Measurements from ENCODE around the gene CAPN13. TPM values are rescaled to one million over a fixed set of nuclear protein-coding genes. Genes with fewer than 3 reads are reported as not detected.

The CAPN13 gene
- polyA plus RNA-seq, 1 donor (not counting 4 experiments of a cell fraction or from before 2014, with no cell fraction given): not detected

GRCh38 chr2:30777661-30778505 lies 29.4 kb downstream of the CAPN13 start:
- Histone ChIP-seq H3K36me3 (ENCODE audit: control insufficient read depth in 2 of 2, extremely low read depth in 1 of 2, insufficient read depth in 2 of 2, low read length in 2 of 2) (no peaks in the 10 kb centered on the region), H3K27ac (ENCODE audit: control insufficient read depth, insufficient read depth, low read length) (no peak overlapping the region), H3K4me1 (ENCODE audit: control insufficient read depth, extremely low read depth, insufficient read depth, low read length) (no peaks in the 10 kb centered on the region), H4K20me1 (ENCODE audit: control insufficient read depth, extremely low read depth, insufficient read depth, low read length) (no peaks in the 10 kb centered on the region), H3K27me3 (ENCODE audit: control insufficient read depth, extremely low read depth, insufficient read depth, low read length) (peaks cover 12% of the 10 kb centered on the region), H3K4me3 (ENCODE audit: control insufficient read depth in 2 of 3, extremely low read depth in 1 of 3, insufficient read depth in 2 of 3, low read depth in 1 of 3, low read length in 3 of 3) (no peak overlapping the region), H3K9ac (ENCODE audit: control insufficient read depth, extremely low read depth, insufficient read depth, low read length) (no peak overlapping the region), H3K4me2 (ENCODE audit: control insufficient read depth, extremely low read depth, insufficient read depth, low read depth, low read length) (no peak overlapping the region), H2AFZ (ENCODE audit: control insufficient read depth, low read length) (no peak overlapping the region), H3K79me2 (ENCODE audit: control insufficient read depth, insufficient read depth, low read length) (no peaks in the 10 kb centered on the region), H3K9me3 (ENCODE audit: control insufficient read depth, low read depth, low read length) (no peaks in the 10 kb centered on the region), H3K9me1 (ENCODE audit: control insufficient read depth, extremely low read depth, insufficient read depth, low read length) (no peaks in the 10 kb centered on the region)
- dilution Hi-C loops (cut with MboI; ENCODE audit: extremely low pct_ligation_motif_present, low sequenced_read_pairs): no loop called here
- TF ChIP-seq CTCF (optimal IDR thresholded peaks at IDR 0.05 in 1 of 3, IDR thresholded peaks at IDR 0.05 in 1 of 3, conservative IDR thresholded peaks at IDR 0.05 in 1 of 3; ENCODE audit: extremely low read depth in 1 of 3, insufficient read depth in 2 of 3, low read length in 3 of 3): no peak
- no peak for TF ChIP-seq EZH2 (IDR thresholded peaks at IDR 0.05; ENCODE audit: low read length)
- DNase-seq (ENCODE audit: low read depth, low spot score): no peak
- FAIRE-seq: no peak

DNA sequence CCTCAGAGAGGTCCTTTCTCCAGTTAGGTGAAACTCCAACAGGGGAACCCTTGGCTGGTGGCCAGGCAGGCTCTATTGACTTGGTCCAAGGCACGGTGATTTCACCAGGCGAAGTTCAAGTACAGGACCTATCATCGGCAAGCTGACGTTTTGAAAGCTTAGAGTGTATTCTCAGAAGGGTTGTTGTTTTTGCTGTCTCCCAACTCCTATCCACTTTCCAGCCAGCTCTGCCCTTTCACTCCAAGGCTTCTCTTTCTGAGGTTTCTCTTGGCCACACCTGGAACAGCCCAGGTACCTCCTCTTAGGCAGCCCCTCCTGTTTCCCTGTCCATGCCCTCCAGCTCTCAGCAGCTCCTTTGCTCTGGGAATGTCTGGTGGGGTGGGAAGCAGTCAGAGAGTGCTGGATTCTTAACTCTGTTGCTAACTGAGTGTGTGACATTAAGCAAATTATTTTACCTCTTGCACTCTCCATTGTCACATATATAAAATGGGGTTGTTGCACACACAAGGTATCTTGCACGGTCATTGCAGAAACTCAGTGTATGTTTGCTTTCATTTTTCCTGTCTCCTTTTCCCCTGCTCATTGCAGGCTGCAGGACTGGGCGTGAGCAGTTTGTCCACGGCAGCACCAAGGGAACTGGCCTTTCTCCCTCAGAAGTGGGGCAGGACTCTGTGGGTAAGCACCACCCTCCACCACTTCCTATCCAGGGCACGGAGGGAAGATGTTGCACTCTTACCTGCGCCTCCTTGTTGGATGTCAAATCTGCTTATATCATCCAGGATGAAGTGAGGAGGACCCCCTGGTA lies 30.2 kb downstream of the CAPN13 start:
- Histone ChIP-seq H3K9ac (ENCODE audit: control insufficient read depth, extremely low read depth, insufficient read depth, low read length) (no peak overlapping the region), H3K27me3 (ENCODE audit: control insufficient read depth, extremely low read depth, insufficient read depth, low read length) (peaks cover 12% of the 10 kb centered on the region), H3K36me3 (ENCODE audit: control insufficient read depth in 2 of 2, extremely low read depth in 1 of 2, insufficient read depth in 2 of 2, low read length in 2 of 2) (no peaks in the 10 kb centered on the region), H3K27ac (ENCODE audit: control insufficient read depth, insufficient read depth, low read length) (no peak overlapping the region), H3K4me2 (ENCODE audit: control insufficient read depth, extremely low read depth, insufficient read depth, low read depth, low read length) (no peak overlapping the region), H4K20me1 (ENCODE audit: control insufficient read depth, extremely low read depth, insufficient read depth, low read length) (no peaks in the 10 kb centered on the region), H3K9me3 (ENCODE audit: control insufficient read depth, low read depth, low read length) (no peaks in the 10 kb centered on the region), H3K9me1 (ENCODE audit: control insufficient read depth, extremely low read depth, insufficient read depth, low read length) (no peaks in the 10 kb centered on the region), H3K4me3 (ENCODE audit: control insufficient read depth in 2 of 3, extremely low read depth in 1 of 3, insufficient read depth in 2 of 3, low read depth in 1 of 3, low read length in 3 of 3) (no peak overlapping the region), H3K79me2 (ENCODE audit: control insufficient read depth, insufficient read depth, low read length) (no peaks in the 10 kb centered on the region), H2AFZ (ENCODE audit: control insufficient read depth, low read length) (no peak overlapping the region), H3K4me1 (ENCODE audit: control insufficient read depth, extremely low read depth, insufficient read depth, low read length) (no peaks in the 10 kb centered on the region)
- dilution Hi-C loops (cut with MboI; ENCODE audit: extremely low pct_ligation_motif_present, low sequenced_read_pairs): no loop called here
- DNase-seq (ENCODE audit: low read depth, low spot score): no peak
- TF ChIP-seq EZH2 (IDR thresholded peaks at IDR 0.05; ENCODE audit: low read length): no peak
- no peak for TF ChIP-seq CTCF (optimal IDR thresholded peaks at IDR 0.05 in 1 of 3, IDR thresholded peaks at IDR 0.05 in 1 of 3, conservative IDR thresholded peaks at IDR 0.05 in 1 of 3; ENCODE audit: extremely low read depth in 1 of 3, insufficient read depth in 2 of 3, low read length in 3 of 3)
- FAIRE-seq: no peak

All from keratinocyte (primary cell).